OCI-LY1 (cell line): ENCODE data around the gene ACER3.

Source experiments
- CTCF ChIP-seq: fragments of 200-600 bp; sonication (generic), shearing (Covaris generic); IDR thresholded peaks from 2 replicates; pipeline ENCODE4 v1.5.1; 2017; ENCODE audit warnings: mild to moderate bottlenecking, antibody characterized with exemption, low read length, moderate library complexity, mixed read lengths
- EZH2 ChIP-seq: fragments of 200-600 bp; sonication (generic), shearing (Covaris generic); IDR thresholded peaks from 2 replicates; pipeline ENCODE4 v1.8.0; 2017; ENCODE audit warnings: borderline replicate concordance, mixed run types, mild to moderate bottlenecking, antibody characterized with exemption, low read length, moderate library complexity, mixed read lengths

- TF ChIP-seq CTCF (no peak), EZH2 (no peak)
Measured at GRCh38 chr11:76834151-76834550, 26.6 kb upstream of the ACER3 start.
